GM23338 (cell line): ENCODE measurements around the gene EVI5L. TPM values are rescaled to one million over a fixed set of nuclear protein-coding genes. Genes with fewer than 3 reads are reported as not detected.

Source experiments
- ATAC-seq: fragments of 200-7000 bp; cut with Tn5 transposase; 3 replicates; pipeline ENCODE4 v1.9.1; 2020
- DNase-seq: peaks from one replicate; pipeline ENCODE4 v3.0.0-alpha.2; 2015; ENCODE audit warnings: low spot score
- H2AFZ ChIP-seq: fragments of 200-600 bp; sonication (generic); 2 replicates; pipeline ENCODE4 v1.8.0; 2016; ENCODE audit warnings: antibody characterized with exemption, mild to moderate bottlenecking, moderate library complexity
- H3F3A ChIP-seq: fragments of 200-600 bp; sonication (generic); replicated peaks from 2 replicates; pipeline ENCODE4 v1.8.0; 2017; ENCODE audit warnings: antibody characterized with exemption, mixed run types, low read depth
- H3K27ac ChIP-seq: fragments of 200-600 bp; sonication (generic); 2 replicates; pipeline ENCODE4 v1.6.1; 2016; ENCODE audit warnings: low read depth
- H3K27me3 ChIP-seq: fragments of 200-600 bp; sonication (generic); 2 replicates; pipeline ENCODE4 v1.8.0; 2016; ENCODE audit warnings: mild to moderate bottlenecking, mixed run types, moderate library complexity; ENCODE audit not compliant: insufficient read depth
- H3K36me3 ChIP-seq: fragments of 200-600 bp; sonication (generic); 2 replicates; pipeline ENCODE4 v1.8.0; 2016; ENCODE audit warnings: mild to moderate bottlenecking; ENCODE audit not compliant: insufficient read depth
- H3K4me1 ChIP-seq: fragments of 200-600 bp; sonication (generic); 2 replicates; pipeline ENCODE4 v1.8.0; 2016; ENCODE audit warnings: mild to moderate bottlenecking, moderate library complexity; ENCODE audit not compliant: insufficient read depth
- H3K4me2 ChIP-seq: fragments of 200-600 bp; sonication (generic); 2 replicates; pipeline ENCODE4 v1.7.1; 2017; ENCODE audit warnings: mixed run types
- H3K4me3 ChIP-seq: fragments of 200-600 bp; sonication (generic); 2 replicates; pipeline ENCODE4 v1.6.1; 2016; ENCODE audit warnings: mixed run types
- H3K79me2 ChIP-seq: fragments of 200-600 bp; sonication (generic); replicated peaks from 2 replicates; pipeline ENCODE4 v1.8.0; 2017; ENCODE audit warnings: mild to moderate bottlenecking; ENCODE audit not compliant: insufficient read depth
- H3K9me2 ChIP-seq: fragments of 200-600 bp; sonication (generic); 2 replicates; pipeline ENCODE4 v1.8.0; 2017; ENCODE audit not compliant: insufficient read depth
- H4K20me1 ChIP-seq: fragments of 200-600 bp; sonication (generic); replicated peaks from 2 replicates; pipeline ENCODE4 v1.8.0; 2017; ENCODE audit warnings: mild to moderate bottlenecking; ENCODE audit not compliant: insufficient read depth
- H3K27ac Mint-ChIP-seq: 2 replicates; pipeline ENCODE4 v1.8.0; 2020; ENCODE audit warnings: inconsistent platforms, mild to moderate bottlenecking, moderate library complexity, mixed read lengths
- H3K27me3 Mint-ChIP-seq: 3 replicates; pipeline ENCODE4 v1.8.0; 2022; ENCODE audit warnings: low read depth, mild to moderate bottlenecking, moderate library complexity, mixed read lengths, inconsistent platforms; ENCODE audit not compliant: insufficient read depth, poor library complexity
- H3K36me3 Mint-ChIP-seq: 3 replicates; pipeline ENCODE4 v1.8.0; 2021; ENCODE audit warnings: low read depth, mild to moderate bottlenecking, inconsistent platforms, moderate library complexity, mixed read lengths
- H3K4me1 Mint-ChIP-seq: 3 replicates; pipeline ENCODE4 v1.8.0; 2020; ENCODE audit warnings: mild to moderate bottlenecking, inconsistent platforms, mixed read lengths
- H3K4me3 Mint-ChIP-seq: 3 replicates; pipeline ENCODE4 v1.8.0; 2021; ENCODE audit warnings: moderate library complexity, mild to moderate bottlenecking, inconsistent platforms, mixed read lengths
- H3K9me3 Mint-ChIP-seq: 3 replicates; pipeline ENCODE4 v1.8.0; 2020; ENCODE audit warnings: moderate library complexity, mild to moderate bottlenecking, inconsistent platforms, mixed read lengths
- CREB1 ChIP-seq: fragments of 250-450 bp; sonication (Bioruptor Pico); IDR thresholded peaks from 2 replicates; pipeline ENCODE4 v1.5.0; 2020; ENCODE audit warnings: low read depth, mild to moderate bottlenecking, moderate library complexity
- JUNB ChIP-seq: IDR thresholded peaks from one replicate; pipeline ENCODE4 v1.6.1; 2016; ENCODE audit warnings: antibody characterized with exemption; ENCODE audit not compliant: unreplicated experiment
- long read RNA-seq: library from polyadenylated mRNA; unstranded; transcript quantifications from one replicate; pipeline ENCODE4 v2.0.0, GENCODE V29; 2020; ENCODE audit not compliant: unreplicated experiment
- polyA plus RNA-seq: library from polyadenylated mRNA; unstranded; fragments of >200 nt; fragmentation: Nextera tagmentation; extraction: Ambion mirVana; gene quantifications from 2 replicates; pipeline ENCODE4 v1.2.1, GENCODE V29; 2016
- total RNA-seq: library from RNA; depleted of rRNA; stranded (reverse); fragments of >200 nt; shearing (Covaris generic); gene quantifications from 2 replicates; pipeline ENCODE4 v1.2.3, GENCODE V29; 2014; rRNA removed
- TF ChIP-seq, protein P1 (sequence below), 2 experiments: fragments of 200-600 bp in 1 of 2; sonication (generic) in 1 of 2; conservative IDR thresholded peaks; 2 replicates each; pipeline versions ENCODE4 v1.5.1 to v1.6.1; 2016 to 2017; ENCODE audit warnings: antibody characterized with exemption in 2 of 2, low read depth in 2 of 2, mild to moderate bottlenecking in 2 of 2, moderate library complexity in 1 of 2

The EVI5L gene
- 14.0 and 16.2 TPM in 2 replicates for total RNA-seq
- polyA plus RNA-seq, result 4.3 and 4.5 TPM in 2 replicates
- long read RNA-seq, partial matches to known transcripts, result 4 of 5 reads
- long read RNA-seq, other reads (novel, unspliced or antisense), result 1 of 5 reads

DNA sequence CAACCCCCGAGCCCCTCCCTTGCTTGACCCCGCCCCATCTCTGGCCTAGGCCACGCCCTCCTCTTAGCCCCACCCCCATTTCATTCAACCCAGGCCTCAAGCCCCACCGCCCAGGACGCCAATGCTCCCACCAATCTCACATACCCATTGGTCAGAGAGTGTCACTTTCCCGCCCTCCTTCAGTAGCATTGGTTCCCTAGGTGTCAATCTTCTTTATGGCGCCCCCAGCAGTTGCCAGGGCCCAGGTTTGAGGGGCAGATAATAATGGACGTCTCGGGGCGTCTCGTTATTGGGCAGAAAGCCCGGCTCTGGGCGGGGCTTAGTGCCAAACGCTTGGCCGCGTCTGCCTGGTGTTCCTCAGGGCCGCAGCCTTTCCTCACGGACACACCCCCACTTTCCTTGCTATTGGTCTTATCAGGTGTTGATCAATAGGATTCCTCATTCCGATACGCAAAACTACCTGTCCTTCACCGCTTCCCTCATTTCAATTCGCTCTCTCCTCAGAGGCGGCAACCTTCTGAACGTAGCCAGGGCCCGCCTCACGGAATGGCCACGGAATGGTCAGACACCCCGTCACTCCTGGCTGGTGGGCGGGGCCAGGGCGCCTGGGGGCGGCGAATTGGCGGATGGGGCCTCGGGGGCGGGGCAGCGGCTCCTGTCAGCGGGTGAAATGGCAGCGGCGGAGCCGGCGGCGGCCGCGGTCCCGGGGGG is at the start of gene EVI5L:
EVI5L (plus strand) TSS at position 658 of the 711 bp plus-strand sequence. CDS start 16,325 bp downstream, outside the sequence.
- H4K20me1 ChIP-seq, result no peaks in the 10 kb centered on the region
- peak within 1 kb of the TSS; percentile 92; the same call in 1 of the 2 replicates for H2AFZ ChIP-seq
- H3K79me2 ChIP-seq, result no peaks in the 10 kb centered on the region
- DNase-seq, result peak; percentile 100
- TF ChIP-seq, protein P1, sequence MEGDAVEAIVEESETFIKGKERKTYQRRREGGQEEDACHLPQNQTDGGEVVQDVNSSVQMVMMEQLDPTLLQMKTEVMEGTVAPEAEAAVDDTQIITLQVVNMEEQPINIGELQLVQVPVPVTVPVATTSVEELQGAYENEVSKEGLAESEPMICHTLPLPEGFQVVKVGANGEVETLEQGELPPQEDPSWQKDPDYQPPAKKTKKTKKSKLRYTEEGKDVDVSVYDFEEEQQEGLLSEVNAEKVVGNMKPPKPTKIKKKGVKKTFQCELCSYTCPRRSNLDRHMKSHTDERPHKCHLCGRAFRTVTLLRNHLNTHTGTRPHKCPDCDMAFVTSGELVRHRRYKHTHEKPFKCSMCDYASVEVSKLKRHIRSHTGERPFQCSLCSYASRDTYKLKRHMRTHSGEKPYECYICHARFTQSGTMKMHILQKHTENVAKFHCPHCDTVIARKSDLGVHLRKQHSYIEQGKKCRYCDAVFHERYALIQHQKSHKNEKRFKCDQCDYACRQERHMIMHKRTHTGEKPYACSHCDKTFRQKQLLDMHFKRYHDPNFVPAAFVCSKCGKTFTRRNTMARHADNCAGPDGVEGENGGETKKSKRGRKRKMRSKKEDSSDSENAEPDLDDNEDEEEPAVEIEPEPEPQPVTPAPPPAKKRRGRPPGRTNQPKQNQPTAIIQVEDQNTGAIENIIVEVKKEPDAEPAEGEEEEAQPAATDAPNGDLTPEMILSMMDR (conservative IDR thresholded peaks at IDR 0.05; ENCODE audit: low read depth in 2 of 2), result no peak
- TF ChIP-seq CREB1 (CRISPR knock-in tag), result peak; percentile 93
- no peak for TF ChIP-seq JUNB
- peaks cover 24% of the 10 kb centered on the region for H3K27me3 Mint-ChIP-seq
- peaks cover 20% of the 10 kb centered on the region for H3K4me1 Mint-ChIP-seq
- H3K27me3 ChIP-seq, result 0 out of 2 replicates have a peak, but pooled peaks cover 6% of the 10 kb centered on the region
- no peak within 1 kb of the TSS for H3K27ac ChIP-seq
- H3K4me1 ChIP-seq, result peaks cover 8% of the 10 kb centered on the region
- peak; percentile 89 for ATAC-seq
- H3K36me3 Mint-ChIP-seq, result no peaks in the 10 kb centered on the region
- H3K27ac Mint-ChIP-seq, result peak within 1 kb of the TSS; percentile 93
- peak within 1 kb of the TSS; percentile 84 for H3K4me2 ChIP-seq
- no peaks in the 10 kb centered on the region for H3K9me2 ChIP-seq
- peak within 1 kb of the TSS; percentile 60 for H3K4me3 ChIP-seq
- H3F3A ChIP-seq, result 0 out of 2 replicates have a peak, but pooled peaks cover 3% of the 10 kb centered on the region
- H3K36me3 ChIP-seq, result no peaks in the 10 kb centered on the region
- no peaks in the 10 kb centered on the region; the same call in 2 of the 3 replicates for H3K9me3 Mint-ChIP-seq
- H3K4me3 Mint-ChIP-seq, result peak within 1 kb of the TSS; percentile 93

DNA sequence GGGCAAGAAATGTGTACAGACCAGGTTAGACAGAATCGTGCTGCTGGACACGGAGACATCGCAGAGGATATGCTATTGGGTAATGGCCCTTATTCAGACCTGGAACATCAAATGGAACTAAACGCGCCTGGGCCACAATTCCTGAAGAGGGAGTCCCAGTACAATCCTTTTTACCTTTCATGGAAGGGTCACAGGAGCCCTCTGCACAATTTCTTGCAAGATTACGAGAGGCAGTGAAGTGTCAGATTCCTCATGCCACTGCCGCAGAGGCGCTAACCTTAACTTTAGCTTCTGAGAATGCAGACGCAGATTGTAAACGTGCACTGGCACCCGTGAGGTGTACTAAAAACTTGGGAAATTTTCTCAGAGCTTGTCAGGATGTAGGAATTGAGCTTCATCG is 48.9 kb upstream of the EVI5L start:
- Histone ChIP-seq H3F3A (no peaks in the 10 kb centered on the region), H3K27ac (no peak overlapping the region), H3K4me1 (no peaks in the 10 kb centered on the region), H3K9me2 (no peaks in the 10 kb centered on the region), H3K79me2 (no peaks in the 10 kb centered on the region), H4K20me1 (no peaks in the 10 kb centered on the region), H3K36me3 (no peaks in the 10 kb centered on the region), H2AFZ (no peak overlapping the region), H3K4me3 (no peak overlapping the region), H3K4me2 (no peak overlapping the region), H3K27me3 (peaks cover 14% of the 10 kb centered on the region)
- no peaks in the 10 kb centered on the region; the same call in 2 of the 3 replicates for H3K9me3 Mint-ChIP-seq
- DNase-seq (peak; percentile 42), ATAC-seq (no peak; the same call in 2 of the 3 replicates)
- no peak overlapping the region for H3K4me3 Mint-ChIP-seq
- H3K36me3 Mint-ChIP-seq, result no peaks in the 10 kb centered on the region
- peaks cover 7% of the 10 kb centered on the region for H3K27me3 Mint-ChIP-seq
- TF ChIP-seq, protein P1 (conservative IDR thresholded peaks at IDR 0.05; ENCODE audit: low read depth in 2 of 2), result peak in 1 of 2 experiments; percentile 46; a peak in 2 of 4 replicates
- no peak for TF ChIP-seq CREB1 (CRISPR knock-in tag)
- peaks cover 10% of the 10 kb centered on the region; the same call in 2 of the 3 replicates for H3K4me1 Mint-ChIP-seq
- no peak overlapping the region for H3K27ac Mint-ChIP-seq
